Measurements from ENCODE around the gene NR5A1.

- TF ChIP-seq ZBTB49 (tag by site-specific recombination; IDR thresholded peaks at IDR 0.05; ENCODE audit: low read depth) (no peak), ZNF830 (tag by site-specific recombination; IDR thresholded peaks at IDR 0.05; ENCODE audit: low read depth) (no peak), CTCF (tag by site-specific recombination; IDR thresholded peaks at IDR 0.05) (no peak), TCF7L2 (IDR thresholded peaks at IDR 0.05; ENCODE audit: borderline replicate concordance, low read depth, low read length) (no peak), ZNF747 (tag by site-specific recombination; IDR thresholded peaks at IDR 0.05) (no peak), ZNF335 (tag by site-specific recombination; conservative IDR thresholded peaks at IDR 0.05) (no peak)
- TF ChIP-seq, protein P1, sequence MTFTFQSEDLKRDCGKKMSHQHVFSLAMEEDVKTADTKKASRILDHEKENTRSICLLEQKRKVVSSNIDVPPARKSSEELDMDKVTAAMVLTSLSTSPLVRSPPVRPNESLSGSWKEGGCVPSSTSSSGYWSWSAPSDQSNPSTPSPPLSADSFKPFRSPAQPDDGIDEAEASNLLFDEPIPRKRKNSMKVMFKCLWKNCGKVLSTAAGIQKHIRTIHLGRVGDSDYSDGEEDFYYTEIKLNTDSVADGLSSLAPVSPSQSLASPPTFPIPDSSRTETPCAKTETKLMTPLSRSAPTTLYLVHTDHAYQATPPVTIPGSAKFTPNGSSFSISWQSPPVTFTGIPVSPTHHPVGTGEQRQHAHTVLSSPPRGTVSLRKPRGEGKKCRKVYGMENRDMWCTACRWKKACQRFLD (tag by site-specific recombination; IDR thresholded peaks at IDR 0.05), result no peak
Observed at GRCh38 chr9:124493218-124493617, 14.0 kb downstream of the NR5A1 start.
